Osteocyte (in vitro differentiated cells): ENCODE measurements around the gene SEC63. TPM values are rescaled to one million over a fixed set of nuclear protein-coding genes. Genes with fewer than 3 reads are reported as not detected.
A peak's percentile ranks its signal among the peaks of the same experiment; 100 is the strongest.

Source experiments
- DNase-seq: peaks from one replicate; pipeline ENCODE4 v3.0.0; 2021; ENCODE audit warnings: mixed read lengths; ENCODE audit not compliant: unreplicated experiment; ENCODE audit errors: extremely low spot score
- H3K27ac Mint-ChIP-seq: one replicate; pipeline ENCODE4 v1.8.0; 2021; ENCODE audit warnings: mild to moderate bottlenecking, mixed read lengths; ENCODE audit not compliant: unreplicated experiment
- H3K27me3 Mint-ChIP-seq: one replicate; pipeline ENCODE4 v1.8.0; 2021; ENCODE audit warnings: mixed read lengths; ENCODE audit not compliant: unreplicated experiment
- H3K36me3 Mint-ChIP-seq: one replicate; pipeline ENCODE4 v1.8.0; 2021; ENCODE audit warnings: mixed read lengths; ENCODE audit not compliant: unreplicated experiment
- H3K4me1 Mint-ChIP-seq: one replicate; pipeline ENCODE4 v1.8.0; 2021; ENCODE audit warnings: mixed read lengths; ENCODE audit not compliant: unreplicated experiment
- H3K4me3 Mint-ChIP-seq: one replicate; pipeline ENCODE4 v1.8.0; 2021; ENCODE audit warnings: mild to moderate bottlenecking, moderate library complexity, mixed read lengths; ENCODE audit not compliant: unreplicated experiment
- H3K9me3 Mint-ChIP-seq: one replicate; pipeline ENCODE4 v1.8.0; 2021; ENCODE audit warnings: mixed read lengths; ENCODE audit not compliant: unreplicated experiment
- CTCF ChIP-seq: fragments of 200-600 bp; sonication (generic); IDR thresholded peaks from 2 replicates; pipeline ENCODE4 v1.5.0; 2021; ENCODE audit warnings: antibody characterized with exemption, mild to moderate bottlenecking, moderate library complexity
- total RNA-seq: library from RNA; stranded (reverse); gene quantifications from 2 replicates; pipeline ENCODE4 v1.2.1, GENCODE V29; 2021

SEC63 gene
- total RNA-seq, 1 donor from 2014 or later = 137 TPM

GRCh38 chr6:107982486-107982885 is 24.5 kb upstream of the SEC63 start:
- peaks cover 21% of the 10 kb centered on the region for H3K27me3 Mint-ChIP-seq
- peaks cover 4% of the 10 kb centered on the region for H3K9me3 Mint-ChIP-seq
- no peak overlapping the region for H3K27ac Mint-ChIP-seq
- H3K4me3 Mint-ChIP-seq = no peak overlapping the region
- TF ChIP-seq CTCF = no peak
- DNase-seq = no peak
- H3K36me3 Mint-ChIP-seq = no peaks in the 10 kb centered on the region
- no peaks in the 10 kb centered on the region for H3K4me1 Mint-ChIP-seq

GRCh38 chr6:107981695-107982094 is 23.7 kb upstream of the SEC63 start:
- Mint-ChIP-seq H3K9me3 (peaks cover 4% of the 10 kb centered on the region), H3K27ac (no peak overlapping the region), H3K36me3 (no peaks in the 10 kb centered on the region), H3K4me3 (no peak overlapping the region), H3K27me3 (peaks cover 21% of the 10 kb centered on the region), H3K4me1 (no peaks in the 10 kb centered on the region)
- no peak for DNase-seq
- no peak for TF ChIP-seq CTCF

GRCh38 chr6:107977283-107977682 is 19.3 kb upstream of the SEC63 start:
- peak; percentile 67 for TF ChIP-seq CTCF
- H3K27ac Mint-ChIP-seq = no peak overlapping the region
- H3K27me3 Mint-ChIP-seq = peaks cover 29% of the 10 kb centered on the region
- no peaks in the 10 kb centered on the region for H3K4me1 Mint-ChIP-seq
- H3K36me3 Mint-ChIP-seq = no peaks in the 10 kb centered on the region
- no peak overlapping the region for H3K4me3 Mint-ChIP-seq
- DNase-seq = no peak
- no peaks in the 10 kb centered on the region for H3K9me3 Mint-ChIP-seq

- no peak overlapping the region for H3K4me3 Mint-ChIP-seq
- no peak for TF ChIP-seq CTCF
Observed at GRCh38 chr6:107976155-107976783, 18.3 kb upstream of the SEC63 start.

GRCh38 chr6:107973594-107973993 is 15.6 kb upstream of the SEC63 start:
- Mint-ChIP-seq H3K9me3 (no peaks in the 10 kb centered on the region), H3K4me1 (no peaks in the 10 kb centered on the region), H3K27ac (no peak overlapping the region), H3K4me3 (no peak overlapping the region), H3K36me3 (no peaks in the 10 kb centered on the region), H3K27me3 (peaks cover 27% of the 10 kb centered on the region)
- no peak for TF ChIP-seq CTCF
- no peak for DNase-seq

More at GRCh38 chr6:107976155-107976783, 18.3 kb upstream of the SEC63 start:
- no peak for DNase-seq
- no peaks in the 10 kb centered on the region for H3K9me3 Mint-ChIP-seq
- no peaks in the 10 kb centered on the region for H3K4me1 Mint-ChIP-seq
- H3K36me3 Mint-ChIP-seq = no peaks in the 10 kb centered on the region
- H3K27me3 Mint-ChIP-seq = peaks cover 30% of the 10 kb centered on the region
- no peak overlapping the region for H3K27ac Mint-ChIP-seq
